Chondrocyte (in vitro differentiated cells): ENCODE measurements around the gene ISLR2. TPM values are rescaled to one million over a fixed set of nuclear protein-coding genes. Genes with fewer than 3 reads are reported as not detected.

Source experiments
- DNase-seq: peaks from one replicate; pipeline ENCODE4 v3.0.0; 2021; ENCODE audit warnings: mixed read lengths, low spot score
- H3K27ac Mint-ChIP-seq: one replicate; pipeline ENCODE4 v1.8.0; 2021; ENCODE audit warnings: mild to moderate bottlenecking, moderate library complexity, mixed read lengths; ENCODE audit not compliant: unreplicated experiment
- H3K27me3 Mint-ChIP-seq: 2 replicates; pipeline ENCODE4 v1.8.0; 2021; ENCODE audit warnings: low read depth, mixed read lengths
- H3K36me3 Mint-ChIP-seq: 2 replicates; pipeline ENCODE4 v1.8.0; 2021; ENCODE audit warnings: low read depth, mixed read lengths
- H3K4me1 Mint-ChIP-seq: 2 replicates; pipeline ENCODE4 v1.8.0; 2021; ENCODE audit warnings: low read depth, mild to moderate bottlenecking, mixed read lengths
- H3K4me3 Mint-ChIP-seq: one replicate; pipeline ENCODE4 v1.8.0; 2021; ENCODE audit warnings: mild to moderate bottlenecking, moderate library complexity, mixed read lengths; ENCODE audit not compliant: unreplicated experiment
- H3K9me3 Mint-ChIP-seq: 2 replicates; pipeline ENCODE4 v1.8.0; 2021; ENCODE audit warnings: low read depth, mixed read lengths
- CTCF ChIP-seq: fragments of 200-600 bp; sonication (generic); IDR thresholded peaks from 2 replicates; pipeline ENCODE4 v1.5.0; 2021; ENCODE audit warnings: antibody characterized with exemption, mild to moderate bottlenecking, moderate library complexity
- total RNA-seq: library from RNA; stranded (reverse); gene quantifications from 3 replicates; pipeline ENCODE4 v1.2.1, GENCODE V29; 2021

The ISLR2 gene
- total RNA-seq, 1 donor from 2014 or later, result 3.2 TPM

GRCh38 chr15:74176262-74177214 lies 46.2 kb downstream of the ISLR2 start:
- H3K4me1 Mint-ChIP-seq, result peaks cover 95% of the 10 kb centered on the region
- DNase-seq, result peak; percentile 66
- H3K9me3 Mint-ChIP-seq, result no peaks in the 10 kb centered on the region
- TF ChIP-seq CTCF, result no peak
- no peaks in the 10 kb centered on the region for H3K27me3 Mint-ChIP-seq
- H3K4me3 Mint-ChIP-seq, result peak overlapping the region; percentile 33
- peaks cover 5% of the 10 kb centered on the region for H3K36me3 Mint-ChIP-seq
- H3K27ac Mint-ChIP-seq, result peak overlapping the region; percentile 33

GRCh38 chr15:74178326-74179100 lies 48.1 kb downstream of the ISLR2 start:
- peak overlapping the region; percentile 58 for H3K4me3 Mint-ChIP-seq
- peaks cover 76% of the 10 kb centered on the region for H3K4me1 Mint-ChIP-seq
- no peaks in the 10 kb centered on the region for H3K27me3 Mint-ChIP-seq
- no peak for TF ChIP-seq CTCF
- H3K27ac Mint-ChIP-seq, result peak overlapping the region; percentile 92
- H3K9me3 Mint-ChIP-seq, result no peaks in the 10 kb centered on the region
- DNase-seq, result peak; percentile 38
- peaks cover 6% of the 10 kb centered on the region for H3K36me3 Mint-ChIP-seq

DNA sequence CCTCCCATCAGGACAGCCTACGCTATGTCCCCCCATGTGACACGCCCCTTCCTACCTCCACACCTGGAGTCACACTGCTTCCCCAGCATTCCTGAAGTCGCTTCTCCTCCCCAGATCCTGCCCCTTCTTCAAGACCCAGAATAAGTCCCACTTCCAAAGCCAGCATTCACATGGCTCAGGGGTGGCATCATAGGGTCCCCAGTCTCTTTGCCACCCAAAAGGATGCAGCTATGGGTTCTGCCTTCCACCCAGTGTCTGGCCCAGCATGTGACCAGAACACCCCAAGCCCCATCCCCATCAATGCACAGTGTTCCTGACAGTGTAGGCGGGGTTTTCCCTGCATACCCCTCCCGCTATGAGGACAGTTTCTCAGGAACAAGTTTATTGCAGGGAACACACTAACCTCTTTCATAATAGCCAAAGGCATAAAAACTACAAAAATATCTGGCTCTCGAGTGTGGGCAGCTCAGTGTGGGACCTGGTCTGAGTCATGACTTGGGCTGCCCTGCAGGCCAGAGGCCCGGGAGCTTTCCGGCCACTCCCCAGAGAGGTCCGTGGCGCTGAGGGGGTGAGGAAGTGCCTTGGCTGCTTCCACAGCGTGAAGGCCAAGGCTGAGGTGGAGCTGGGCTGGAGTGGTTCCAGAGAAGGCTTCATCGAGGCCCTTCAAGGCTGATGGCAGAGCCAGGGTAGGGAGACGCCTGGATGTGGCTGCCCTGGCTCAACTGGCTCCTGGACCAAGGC lies 48.9 kb downstream of the ISLR2 start:
- H3K27me3 Mint-ChIP-seq, result no peaks in the 10 kb centered on the region
- peak overlapping the region; percentile 58 for H3K4me3 Mint-ChIP-seq
- TF ChIP-seq CTCF, result no peak
- peak; percentile 96 for DNase-seq
- peaks cover 6% of the 10 kb centered on the region for H3K36me3 Mint-ChIP-seq
- peak overlapping the region; percentile 92 for H3K27ac Mint-ChIP-seq
- H3K9me3 Mint-ChIP-seq, result no peaks in the 10 kb centered on the region
- peaks cover 69% of the 10 kb centered on the region for H3K4me1 Mint-ChIP-seq

DNA sequence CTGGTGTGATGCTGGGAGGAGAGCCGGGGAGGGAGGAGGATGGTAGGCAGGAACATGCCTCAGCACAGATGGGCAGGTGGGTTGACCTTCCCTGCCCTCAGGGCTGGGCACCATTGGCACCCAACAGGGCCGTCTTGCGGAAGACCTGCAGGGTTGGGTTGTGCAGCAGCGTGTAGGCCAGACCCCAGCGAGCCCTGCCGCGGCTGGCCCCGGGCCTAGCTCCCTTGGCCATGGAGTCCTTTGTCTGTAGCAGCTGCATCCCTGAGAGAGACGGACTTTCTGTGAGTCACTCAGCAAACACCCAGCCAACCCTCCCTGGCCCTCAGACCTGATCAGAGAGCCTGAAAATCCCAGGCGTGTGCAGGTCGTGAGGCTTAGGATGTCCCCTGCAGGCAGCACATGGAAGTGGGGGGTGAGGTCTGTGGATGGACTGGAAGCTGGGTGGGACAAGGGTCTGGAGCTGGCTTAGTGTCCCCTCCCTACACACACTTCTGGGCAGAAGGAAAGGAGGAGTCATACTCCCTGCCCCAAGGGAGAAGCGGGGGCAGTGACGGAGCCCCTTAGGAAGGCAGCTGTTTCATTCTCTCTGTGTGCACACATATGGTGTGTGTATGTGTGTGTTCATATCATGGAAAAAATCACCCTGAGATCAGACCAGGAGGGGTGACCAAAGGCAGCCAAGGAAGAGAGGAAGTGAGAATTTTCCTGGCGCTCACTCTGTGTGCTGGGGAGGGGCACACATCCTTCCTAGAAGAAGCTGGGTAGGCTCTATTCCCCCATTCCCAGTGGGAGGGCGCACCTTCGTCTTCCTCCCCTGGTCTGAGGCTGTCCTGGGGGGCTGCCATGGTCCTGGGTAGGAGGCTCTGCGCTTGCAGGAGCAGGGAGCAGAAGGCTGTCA lies 49.8 kb downstream of the ISLR2 start:
- peaks cover 2% of the 10 kb centered on the region for H3K27me3 Mint-ChIP-seq
- peak overlapping the region; percentile 92 for H3K27ac Mint-ChIP-seq
- peak; percentile 90 for DNase-seq
- peaks cover 59% of the 10 kb centered on the region for H3K4me1 Mint-ChIP-seq
- peak; percentile 51 for TF ChIP-seq CTCF
- no peaks in the 10 kb centered on the region for H3K9me3 Mint-ChIP-seq
- peaks cover 5% of the 10 kb centered on the region for H3K36me3 Mint-ChIP-seq
- no peak overlapping the region for H3K4me3 Mint-ChIP-seq
